HepG2 (cell line): Measurements from ENCODE around the gene ONECUT3. TPM values are rescaled to one million over a fixed set of nuclear protein-coding genes. Genes with fewer than 3 reads are reported as not detected.

ENCODE experiments used
- ATAC-seq: fragments of 200-7000 bp; cut with Tn5 transposase; 3 replicates; pipeline ENCODE4 v1.9.1; 2020; ENCODE audit warnings: mild to moderate bottlenecking, moderate library complexity
- BruUV-seq: library from RNA; stranded (reverse); fragments of 400-500 nt; replicated peaks from 2 replicates; lab custom pipeline; 2021; lab: Mats Ljungman, UMichigan
- CTCF ChIA-PET: fragments of 300-600 bp; formaldehyde crosslinking; extraction: SDS; loops from one replicate; lab custom pipeline; 2021; ENCODE audit warnings: low total read pairs, inconsistent platforms, low intra/inter-chr PET ratio; lab: Yijun Ruan, JAX
- POLR2A ChIA-PET: fragments of 350-600 bp; sonication (Branson Sonifier 250); formaldehyde crosslinking; loops from one replicate; lab custom pipeline; 2020; ENCODE audit warnings: antibody characterized with exemption, inconsistent platforms; lab: Yijun Ruan, JAX
- DNase-seq: peaks from one replicate; pipeline ENCODE4 v3.0.0-alpha.2; 2015; ENCODE audit warnings: low spot score
- FAIRE-seq: peaks from 3 replicates; lab custom pipeline; 2011; peaks lifted over from hg19 to GRCh38; lab: Jason Lieb, UNC
- H2AFZ ChIP-seq: one replicate; pipeline ENCODE4 v1.6.1; 2011; ENCODE audit warnings: low read length, inconsistent platforms
- H3K27ac ChIP-seq: fragments of 300-600 bp; 3 replicates; pipeline ENCODE4 v1.8.0; 2011; ENCODE audit warnings: mixed run types, mild to moderate bottlenecking, mixed read lengths, low read length, inconsistent platforms; ENCODE audit not compliant: insufficient read depth; ENCODE audit errors: extremely low read length
- H3K27me3 ChIP-seq, 2 experiments: fragments of 200-600 bp in 1 of 2; 2 replicates in 1 of 2; 3 replicates in 1 of 2; pipeline versions ENCODE4 v1.6.0 to v1.8.0; 2011; ENCODE audit warnings: low read length in 2 of 2, mild to moderate bottlenecking in 2 of 2, moderate library complexity in 2 of 2, inconsistent platforms in 1 of 2; ENCODE audit not compliant: insufficient read depth in 2 of 2, control insufficient read depth in 1 of 2
- H3K36me3 ChIP-seq, 2 experiments: fragments of 200-600 bp in 1 of 2; replicated peaks in 1 of 2; 2 replicates in 1 of 2; 3 replicates in 1 of 2; pipeline versions ENCODE4 v1.5.1 to v1.8.0; 2011; ENCODE audit warnings: low read length in 2 of 2, inconsistent platforms in 1 of 2; ENCODE audit not compliant: insufficient read depth in 2 of 2, control insufficient read depth in 1 of 2
- H3K4me1 ChIP-seq: 2 replicates; pipeline ENCODE4 v1.5.1; 2012; ENCODE audit warnings: low read length, inconsistent platforms; ENCODE audit not compliant: insufficient read depth
- H3K4me2 ChIP-seq: 2 replicates; pipeline ENCODE4 v1.6.0; 2011; ENCODE audit warnings: low read depth, low read length, inconsistent platforms
- H3K4me3 ChIP-seq, 3 experiments: fragments of 200-600 bp in 1 of 3; sonication (generic), shearing (Covaris generic) in 1 of 3; replicated peaks in 1 of 3; 2 replicates each; pipeline ENCODE4 v1.5.1; 2011 to 2016; ENCODE audit warnings: low read length in 3 of 3, inconsistent platforms in 2 of 3, low read depth in 2 of 3, mild to moderate bottlenecking in 2 of 3, control low read depth in 1 of 3, mixed read lengths in 1 of 3; ENCODE audit not compliant: insufficient read depth in 1 of 3
- H3K79me2 ChIP-seq: one replicate; pipeline ENCODE4 v1.6.1; 2011; ENCODE audit warnings: low read length, inconsistent platforms; ENCODE audit not compliant: insufficient read depth
- H3K9ac ChIP-seq: 2 replicates; pipeline ENCODE4 v1.6.0; 2011; ENCODE audit warnings: mild to moderate bottlenecking, low read depth, low read length, inconsistent platforms; ENCODE audit not compliant: insufficient read depth
- H3K9me3 ChIP-seq: 2 replicates; pipeline ENCODE4 v1.5.1; 2012; ENCODE audit warnings: mild to moderate bottlenecking, low read length
- H4K20me1 ChIP-seq: 2 replicates; pipeline ENCODE4 v1.6.0; 2011; ENCODE audit warnings: inconsistent platforms, mild to moderate bottlenecking, low read length, moderate library complexity; ENCODE audit not compliant: insufficient read depth
- FOSL2 ChIP-seq: sonication (generic); formaldehyde crosslinking; IDR thresholded peaks from 2 replicates; pipeline ENCODE4 v1.4.0; 2020; ENCODE audit warnings: missing genetic modification reagents
- MAFF ChIP-seq: IDR thresholded peaks from 2 replicates; pipeline ENCODE4 v1.6.1; 2011; ENCODE audit warnings: low read depth, low read length, improper control_type of control experiment
- MAFG ChIP-seq: sonication (generic); formaldehyde crosslinking; IDR thresholded peaks from 2 replicates; pipeline ENCODE4 v1.5.1; 2020; ENCODE audit warnings: mild to moderate bottlenecking, missing genetic modification reagents
- MAZ ChIP-seq, 2 experiments: sonication (generic) in 1 of 2; formaldehyde crosslinking in 1 of 2; IDR thresholded peaks; 2 replicates each; pipeline versions ENCODE4 v1.5.0 to v1.6.1; 2012 to 2020; ENCODE audit warnings: low read depth in 2 of 2, mild to moderate bottlenecking in 2 of 2, borderline replicate concordance in 1 of 2, improper control_type of control experiment in 1 of 2, low read length in 1 of 2, missing genetic modification reagents in 1 of 2, moderate library complexity in 1 of 2
- NKX3-1 ChIP-seq: sonication (generic); formaldehyde crosslinking; IDR thresholded peaks from 2 replicates; pipeline ENCODE4 v1.5.0; 2020; ENCODE audit warnings: missing genetic modification reagents
- PAWR ChIP-seq: sonication (generic); formaldehyde crosslinking; IDR thresholded peaks from 2 replicates; pipeline ENCODE4 v1.4.0; 2020; ENCODE audit warnings: missing genetic modification reagents, mild to moderate bottlenecking, borderline replicate concordance
- POGZ ChIP-seq: sonication (generic); formaldehyde crosslinking; IDR thresholded peaks from 2 replicates; pipeline ENCODE4 v1.4.0; 2020; ENCODE audit warnings: mild to moderate bottlenecking, missing genetic modification reagents
- REXO4 ChIP-seq: sonication (generic); formaldehyde crosslinking; IDR thresholded peaks from 2 replicates; pipeline ENCODE4 v1.8.0; 2022; ENCODE audit warnings: missing genetic modification reagents, mild to moderate bottlenecking, borderline replicate concordance
- SP5 ChIP-seq: IDR thresholded peaks from 2 replicates; pipeline ENCODE4 v1.6.1; 2016; ENCODE audit warnings: low read depth, borderline replicate concordance
- THAP11 ChIP-seq: IDR thresholded peaks from 2 replicates; pipeline ENCODE4 v1.6.1; 2016; ENCODE audit warnings: missing biosample characterization, missing genetic modification reagents
- ZBTB20 ChIP-seq: sonication (generic); formaldehyde crosslinking; IDR thresholded peaks from 2 replicates; pipeline ENCODE4 v1.8.1; 2023; ENCODE audit warnings: missing genetic modification reagents, low read depth, mild to moderate bottlenecking, borderline replicate concordance
- ZNF3 ChIP-seq: IDR thresholded peaks from 2 replicates; pipeline ENCODE4 v1.7.0; 2017; ENCODE audit warnings: inconsistent platforms
- WGBS: methylation state at CpG from one replicate; pipeline ENCODE4 v1.1.6; 2017; ENCODE audit warnings: low lambda C conversion rate; 5-methylcytosine and 5-hydroxymethylcytosine counted together
- in situ Hi-C: cut with HindIII; loops from 2 replicates; pipeline ENCODE4 v1.10.0; 2017; ENCODE audit warnings: low pct_unique_long_range_greater_than_20kb; ENCODE audit not compliant: extremely low pct_ligation_motif_present
- intact Hi-C: fragments of 100-400 bp; cut with micrococcal nuclease; formaldehyde crosslinking; loops from one replicate; pipeline ENCODE4 v1.10.0; 2022; ENCODE audit not compliant: unreplicated experiment
- polyA plus RNA-seq, 8 experiments: library from polyadenylated mRNA; depleted of rRNA in 3 of 8; stranded (reverse) in 7 of 8; unstranded in 1 of 8; fragments of >200 nt; fragmentation: Illumina TruSeq in 4 of 8; extraction: Trizol in 4 of 8; gene quantifications; 2 replicates each; pipeline versions ENCODE4 v1.2.1 to v1.2.3, GENCODE V29; 2011 to 2016; ENCODE audit warnings: low read depth in 4 of 8, missing spikeins in 1 of 8, mixed read lengths in 1 of 8; ENCODE audit not compliant: insufficient read depth in 1 of 8
- total RNA-seq, 5 experiments: library from RNA; depleted of rRNA; stranded (reverse); fragments of >200 nt; fragmentation: Illumina TruSeq; extraction: Trizol; gene quantifications; 2 replicates each; pipeline ENCODE4 v1.2.3, GENCODE V29; 2016; ENCODE audit warnings: low read depth in 1 of 5
- TF ChIP-seq, protein P1 (sequence below): sonication (generic); formaldehyde crosslinking; IDR thresholded peaks from 2 replicates; pipeline ENCODE4 v1.4.0; 2020; ENCODE audit warnings: missing genetic modification reagents, low read depth, mild to moderate bottlenecking, borderline replicate concordance
- TF ChIP-seq, protein P2 (sequence below): sonication (generic); formaldehyde crosslinking; IDR thresholded peaks from 2 replicates; pipeline ENCODE4 v1.4.0; 2020; ENCODE audit warnings: missing genetic modification reagents
- TF ChIP-seq, protein P3 (sequence below): sonication (generic); formaldehyde crosslinking; IDR thresholded peaks from 2 replicates; pipeline ENCODE4 v1.8.0; 2022; ENCODE audit warnings: missing genetic modification reagents, mild to moderate bottlenecking, moderate library complexity, borderline replicate concordance
- TF ChIP-seq, protein P4 (sequence below): sonication (generic); formaldehyde crosslinking; IDR thresholded peaks from 2 replicates; pipeline ENCODE4 v1.4.0; 2020; ENCODE audit warnings: missing genetic modification reagents
- TF ChIP-seq, protein P5 (sequence below): sonication (generic); formaldehyde crosslinking; IDR thresholded peaks from 2 replicates; pipeline ENCODE4 v1.5.0; 2020; ENCODE audit warnings: missing genetic modification reagents

Gene ONECUT3
- total and polyA plus RNA-seq, 2 of the 13 experiments (the other 11 are each of a cell fraction or from before 2014, with no cell fraction given), result under 0.01 TPM; not detected in 1

DNA sequence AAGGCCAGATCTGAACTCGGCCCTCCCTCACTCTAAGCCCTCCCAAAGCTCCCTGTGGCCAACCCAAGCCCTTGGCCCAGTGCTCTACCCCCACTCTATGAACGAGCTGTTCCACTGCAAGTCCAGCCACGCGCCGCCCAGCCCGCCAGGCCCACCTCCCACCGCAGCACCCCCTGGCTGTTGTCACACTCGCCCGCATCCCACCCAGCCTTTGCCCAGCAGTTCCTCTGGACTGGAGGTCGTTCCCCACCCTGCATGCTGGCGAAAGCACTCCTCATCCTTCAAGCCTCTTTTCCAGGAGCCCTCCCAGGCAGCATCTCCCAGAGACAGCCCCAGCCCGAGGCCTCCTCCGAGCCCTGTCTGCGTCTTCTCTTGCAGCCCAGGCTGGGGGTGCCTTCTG is 33.1 kb upstream of the ONECUT3 start:
- Histone ChIP-seq H3K36me3 (no peaks in the 10 kb centered on the region), H3K4me2 (no peak overlapping the region), H3K9ac (no peak overlapping the region), H3K27ac (no peak overlapping the region), H3K4me1 (peaks cover 6% of the 10 kb centered on the region), H3K4me3 (no peak overlapping the region), H3K27me3 (peaks cover 11 to 37% of the 10 kb centered on the region in 2 experiments; a peak in 4 of 5 replicates), H4K20me1 (no peaks in the 10 kb centered on the region), H3K79me2 (no peaks in the 10 kb centered on the region), H2AFZ (no peak overlapping the region), H3K9me3 (no peaks in the 10 kb centered on the region)
- FAIRE-seq (no peak), DNase-seq (no peak), ATAC-seq (no peak; the same call in 2 of the 3 replicates)
- intact Hi-C loops (no loop called here), in situ Hi-C loops (no loop called here)
- WGBS, result 23% methylated on average over 13 of the region's 14 CpGs
- ChIA-PET POLR2A (no interaction called here), CTCF (no interaction called here)
- BruUV-seq, result no TSS peak
- TF ChIP-seq, protein P1, sequence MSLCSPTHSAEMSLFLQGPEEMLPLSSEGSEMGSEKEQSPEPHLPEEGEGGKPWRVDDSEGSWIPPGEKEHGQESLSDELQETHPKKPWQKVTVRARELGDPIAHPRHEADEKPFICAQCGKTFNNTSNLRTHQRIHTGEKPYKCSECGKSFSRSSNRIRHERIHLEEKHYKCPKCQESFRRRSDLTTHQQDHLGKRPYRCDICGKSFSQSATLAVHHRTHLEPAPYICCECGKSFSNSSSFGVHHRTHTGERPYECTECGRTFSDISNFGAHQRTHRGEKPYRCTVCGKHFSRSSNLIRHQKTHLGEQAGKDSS (CRISPR knock-in tag), result no peak
- TF ChIP-seq, protein P2, sequence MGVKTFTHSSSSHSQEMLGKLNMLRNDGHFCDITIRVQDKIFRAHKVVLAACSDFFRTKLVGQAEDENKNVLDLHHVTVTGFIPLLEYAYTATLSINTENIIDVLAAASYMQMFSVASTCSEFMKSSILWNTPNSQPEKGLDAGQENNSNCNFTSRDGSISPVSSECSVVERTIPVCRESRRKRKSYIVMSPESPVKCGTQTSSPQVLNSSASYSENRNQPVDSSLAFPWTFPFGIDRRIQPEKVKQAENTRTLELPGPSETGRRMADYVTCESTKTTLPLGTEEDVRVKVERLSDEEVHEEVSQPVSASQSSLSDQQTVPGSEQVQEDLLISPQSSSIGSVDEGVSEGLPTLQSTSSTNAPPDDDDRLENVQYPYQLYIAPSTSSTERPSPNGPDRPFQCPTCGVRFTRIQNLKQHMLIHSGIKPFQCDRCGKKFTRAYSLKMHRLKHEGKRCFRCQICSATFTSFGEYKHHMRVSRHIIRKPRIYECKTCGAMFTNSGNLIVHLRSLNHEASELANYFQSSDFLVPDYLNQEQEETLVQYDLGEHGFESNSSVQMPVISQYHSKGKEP, result no peak
- TF ChIP-seq POGZ (CRISPR knock-in tag) (no peak), ZBTB20 (CRISPR knock-in tag) (no peak), ZNF3 (CRISPR knock-in tag) (no peak), PAWR (no peak), SP5 (CRISPR knock-in tag) (no peak), REXO4 (CRISPR knock-in tag) (no peak), THAP11 (CRISPR knock-in tag) (no peak), MAFG (CRISPR knock-in tag) (no peak), NKX3-1 (CRISPR knock-in tag) (no peak), FOSL2 (CRISPR knock-in tag) (no peak), MAFF (no peak), MAZ (IDR thresholded peaks at IDR 0.05; ENCODE audit: borderline replicate concordance, low read depth, low read length) (no peak), MAZ (CRISPR knock-in tag; IDR thresholded peaks at IDR 0.05; ENCODE audit: low read depth) (no peak)
- TF ChIP-seq, protein P3, sequence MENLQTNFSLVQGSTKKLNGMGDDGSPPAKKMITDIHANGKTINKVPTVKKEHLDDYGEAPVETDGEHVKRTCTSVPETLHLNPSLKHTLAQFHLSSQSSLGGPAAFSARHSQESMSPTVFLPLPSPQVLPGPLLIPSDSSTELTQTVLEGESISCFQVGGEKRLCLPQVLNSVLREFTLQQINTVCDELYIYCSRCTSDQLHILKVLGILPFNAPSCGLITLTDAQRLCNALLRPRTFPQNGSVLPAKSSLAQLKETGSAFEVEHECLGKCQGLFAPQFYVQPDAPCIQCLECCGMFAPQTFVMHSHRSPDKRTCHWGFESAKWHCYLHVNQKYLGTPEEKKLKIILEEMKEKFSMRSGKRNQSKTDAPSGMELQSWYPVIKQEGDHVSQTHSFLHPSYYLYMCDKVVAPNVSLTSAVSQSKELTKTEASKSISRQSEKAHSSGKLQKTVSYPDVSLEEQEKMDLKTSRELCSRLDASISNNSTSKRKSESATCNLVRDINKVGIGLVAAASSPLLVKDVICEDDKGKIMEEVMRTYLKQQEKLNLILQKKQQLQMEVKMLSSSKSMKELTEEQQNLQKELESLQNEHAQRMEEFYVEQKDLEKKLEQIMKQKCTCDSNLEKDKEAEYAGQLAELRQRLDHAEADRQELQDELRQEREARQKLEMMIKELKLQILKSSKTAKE, result no peak
- TF ChIP-seq, protein P4, sequence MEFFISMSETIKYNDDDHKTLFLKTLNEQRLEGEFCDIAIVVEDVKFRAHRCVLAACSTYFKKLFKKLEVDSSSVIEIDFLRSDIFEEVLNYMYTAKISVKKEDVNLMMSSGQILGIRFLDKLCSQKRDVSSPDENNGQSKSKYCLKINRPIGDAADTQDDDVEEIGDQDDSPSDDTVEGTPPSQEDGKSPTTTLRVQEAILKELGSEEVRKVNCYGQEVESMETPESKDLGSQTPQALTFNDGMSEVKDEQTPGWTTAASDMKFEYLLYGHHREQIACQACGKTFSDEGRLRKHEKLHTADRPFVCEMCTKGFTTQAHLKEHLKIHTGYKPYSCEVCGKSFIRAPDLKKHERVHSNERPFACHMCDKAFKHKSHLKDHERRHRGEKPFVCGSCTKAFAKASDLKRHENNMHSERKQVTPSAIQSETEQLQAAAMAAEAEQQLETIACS (CRISPR knock-in tag), result no peak
- TF ChIP-seq, protein P5, sequence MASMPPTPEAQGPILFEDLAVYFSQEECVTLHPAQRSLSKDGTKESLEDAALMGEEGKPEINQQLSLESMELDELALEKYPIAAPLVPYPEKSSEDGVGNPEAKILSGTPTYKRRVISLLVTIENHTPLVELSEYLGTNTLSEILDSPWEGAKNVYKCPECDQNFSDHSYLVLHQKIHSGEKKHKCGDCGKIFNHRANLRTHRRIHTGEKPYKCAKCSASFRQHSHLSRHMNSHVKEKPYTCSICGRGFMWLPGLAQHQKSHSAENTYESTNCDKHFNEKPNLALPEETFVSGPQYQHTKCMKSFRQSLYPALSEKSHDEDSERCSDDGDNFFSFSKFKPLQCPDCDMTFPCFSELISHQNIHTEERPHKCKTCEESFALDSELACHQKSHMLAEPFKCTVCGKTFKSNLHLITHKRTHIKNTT, result no peak
